ENCODE data around the gene GOPC.
A peak's percentile ranks its signal among the peaks of the same experiment; 100 is the strongest.

The GOPC gene

GRCh38 chr6:117550078-117550600 is 52.2 kb downstream of the GOPC start:
- no peak for DNase-seq (ENCODE audit: low read depth in 4 of 4, low spot score in 1 of 4)

GRCh38 chr6:117549611-117550010 is 52.7 kb downstream of the GOPC start:
- DNase-seq (ENCODE audit: low read depth in 4 of 4, low spot score in 1 of 4) = no peak

GRCh38 chr6:117548797-117549301 is 53.5 kb downstream of the GOPC start:
- DNase-seq (ENCODE audit: low read depth in 4 of 4, low spot score in 1 of 4) = no peak

- peak in 3 of 4 experiments; percentile 9 to 11 (median 10) for DNase-seq (ENCODE audit: low read depth in 4 of 4, low spot score in 1 of 4)
Measured at GRCh38 chr6:117547688-117548621, 54.4 kb downstream of the GOPC start.

- no peak for DNase-seq (ENCODE audit: low read depth in 4 of 4, low spot score in 1 of 4)
Measured at GRCh38 chr6:117546674-117547073, 55.6 kb downstream of the GOPC start.

- DNase-seq (ENCODE audit: low read depth in 4 of 4, low spot score in 1 of 4) = no peak
Measured at GRCh38 chr6:117545161-117545595, 57.1 kb downstream of the GOPC start.

GRCh38 chr6:117544716-117545115 is 57.6 kb downstream of the GOPC start:
- no peak for DNase-seq (ENCODE audit: low read depth in 4 of 4, low spot score in 1 of 4)

GRCh38 chr6:117542493-117542892 is 59.8 kb downstream of the GOPC start:
- DNase-seq (ENCODE audit: low read depth in 4 of 4, low spot score in 1 of 4) = no peak

GRCh38 chr6:117540670-117541069 is 61.6 kb downstream of the GOPC start:
- no peak for DNase-seq (ENCODE audit: low read depth in 4 of 4, low spot score in 1 of 4)

- no peak for DNase-seq (ENCODE audit: low read depth in 4 of 4, low spot score in 1 of 4)
Measured at GRCh38 chr6:117538615-117539014, 63.7 kb downstream of the GOPC start.

- DNase-seq (ENCODE audit: low read depth in 4 of 4, low spot score in 1 of 4) = no peak
Measured at GRCh38 chr6:117536317-117536716, 66.0 kb downstream of the GOPC start.

GRCh38 chr6:117534974-117535373 is 67.3 kb downstream of the GOPC start:
- no peak for DNase-seq (ENCODE audit: low read depth in 4 of 4, low spot score in 1 of 4)

GRCh38 chr6:117533775-117534174 is 68.5 kb downstream of the GOPC start:
- DNase-seq (ENCODE audit: low read depth in 4 of 4, low spot score in 1 of 4) = no peak

GRCh38 chr6:117531809-117532725 is 70.2 kb downstream of the GOPC start:
- no peak for DNase-seq (ENCODE audit: low read depth in 4 of 4, low spot score in 1 of 4)

- DNase-seq (ENCODE audit: low read depth in 4 of 4, low spot score in 1 of 4) = no peak
Measured at GRCh38 chr6:117531346-117531745, 71.0 kb downstream of the GOPC start.

GRCh38 chr6:117530467-117531242 is 71.7 kb downstream of the GOPC start:
- no peak for DNase-seq (ENCODE audit: low read depth in 4 of 4, low spot score in 1 of 4)

GRCh38 chr6:117525607-117526006 is 76.7 kb downstream of the GOPC start:
- DNase-seq (ENCODE audit: low read depth in 4 of 4, low spot score in 1 of 4) = no peak

- no peak for DNase-seq (ENCODE audit: low read depth in 4 of 4, low spot score in 1 of 4)
Measured at GRCh38 chr6:117521791-117522502, 80.4 kb downstream of the GOPC start.

GRCh38 chr6:117520603-117521395 is 81.5 kb downstream of the GOPC start:
- no peak for DNase-seq (ENCODE audit: low read depth in 4 of 4, low spot score in 1 of 4)

All from stimulated activated CD4-positive, alpha-beta T cell treated with anti-CD3 and anti-CD28 coated beads, Interleukin-1b, Interleukin-23, amount 100 ng/mL, for 24 hours (primary cell).